Pancreas (tissue), 10 donors: ENCODE results near the gene FGD4. TPM values are rescaled to one million over a fixed set of nuclear protein-coding genes. Genes with fewer than 3 reads are reported as not detected.

Experiments
- ATAC-seq, 4 donors: fragments of 200-7000 bp; cut with Tn5 transposase; one replicate each; pipeline versions ENCODE4 v1.8.0 to v1.9.1; 2020; ENCODE audit warnings: mild to moderate bottlenecking in 4 of 4, moderate library complexity in 4 of 4
- DNase-seq, 6 donors: peaks; one replicate each; pipeline ENCODE4 v3.0.0-alpha.2; 2020
- FAIRE-seq: peaks from 2 replicates; lab custom pipeline; 2012; peaks lifted over from hg19 to GRCh38; lab: Jason Lieb, UNC
- H3K27ac ChIP-seq, 4 donors: fragments of 200-600 bp; sonication (generic); 1 replicate in 3 of 4; 2 replicates in 1 of 4; pipeline versions ENCODE4 v1.5.0 to v1.8.0; 2020
- H3K27me3 ChIP-seq, 4 donors: fragments of 200-600 bp; one replicate each; pipeline ENCODE4 v1.8.0; 2021
- H3K36me3 ChIP-seq, 3 donors: fragments of 200-600 bp; sonication (generic) in 1 of 3; one replicate each; pipeline versions ENCODE4 v1.5.0 to v1.8.0; 2020 to 2021
- H3K4me1 ChIP-seq, 3 donors: fragments of 200-600 bp; one replicate each; pipeline ENCODE4 v1.8.0; 2021
- H3K4me3 ChIP-seq, 4 donors: fragments of 200-600 bp; sonication (generic) in 2 of 4; one replicate each; pipeline versions ENCODE4 v1.5.0 to v1.8.0; 2020 to 2021
- H3K9me3 ChIP-seq, 4 donors: fragments of 200-600 bp; one replicate each; pipeline ENCODE4 v1.8.0; 2021
- CTCF ChIP-seq, 4 donors: fragments of 200-600 bp; sonication (generic) in 3 of 4; IDR thresholded peaks; one replicate each; pipeline versions ENCODE4 v1.5.0 to v1.8.0; 2021; ENCODE audit warnings: antibody characterized with exemption in 4 of 4
- WGBS, 2 donors: extraction: QIAGEN DNeasy Blood & Tissue Kit; methylation state at CpG; one replicate each; pipeline ENCODE4 v1.1.7; 2013; 5-methylcytosine and 5-hydroxymethylcytosine counted together
- intact Hi-C, 3 donors: fragments of 100-400 bp; cut with DNase I; formaldehyde crosslinking; loops; one replicate each; pipeline versions ENCODE4 v1.11.1 to v1.14.2; 2022
- polyA plus RNA-seq, 2 donors: library from polyadenylated mRNA; stranded (reverse); fragments of 200-250 nt; gene quantifications; one replicate each; pipeline ENCODE4 v1.2.3, GENCODE V29; 2013
- total RNA-seq, 6 donors: library from RNA; stranded (reverse); fragmentation: NEBNext Ultra II Directional in 4 of 6; extraction: Animal tissue kit (Norgen Biotek cat#: 25700) in 4 of 6; gene quantifications; one replicate each; pipeline versions ENCODE4 v1.2.1 to v1.2.4, GENCODE V29; 2021 to 2023
- donor health status: healthy with polysubstance abuse.
- donor health status: DM: no; HTN: no; CAD: no; lungs with moderate emphysema.
- donor health status: DM: no; HTN: no; CAD: no.
- donor health status: control.
- donor health status: control.
- donor health status: Bipolar disorder and iron deficiency.
- donor health status: DM: yes; HTN: yes; CAD: no.
- donor health status: DM: no; HTN: no; CAD: no.
- donor health status: DM: no; HTN: no; CAD: no.
- donor health status: DM: yes; HTN: yes; CAD: no.

Gene FGD4
- total and polyA plus RNA-seq, 8 donors, result 3.6 to 26.5 (median 14.5) TPM

- WGBS, 2 donors, result 81 to 95% methylated on average over 1 of the region's 1 CpG
Observed at GRCh38 chr12:32609966-32610365, 210.6 kb downstream of the FGD4 start.

GRCh38 chr12:32611986-32612385 lies 212.6 kb downstream of the FGD4 start:
- Histone ChIP-seq H3K27ac (no peak overlapping the region), H3K36me3 (peaks cover 0 to 38% (median 12%) of the 10 kb centered on the region in 3 donors), H3K4me3 (no peak overlapping the region), H3K9me3 (no peaks in the 10 kb centered on the region), H3K4me1 (no peaks in the 10 kb centered on the region), H3K27me3 (no peaks in the 10 kb centered on the region)
- intact Hi-C loops, result no loop called here
- DNase-seq, result peak in 1 of 6 donors; percentile 58
- no peak for FAIRE-seq
- ATAC-seq, result no peak
- 96 to 98% methylated on average over 11 of the region's 11 CpGs for WGBS, 2 donors
- no peak for TF ChIP-seq CTCF (IDR thresholded peaks at IDR 0.05)

More at GRCh38 chr12:32609966-32610365, 210.6 kb downstream of the FGD4 start:
- FAIRE-seq, result no peak
- no peak for DNase-seq
- no peak for ATAC-seq
- H3K4me3 ChIP-seq, result no peak overlapping the region
- H3K36me3 ChIP-seq, result peaks cover 0 to 41% (median 12%) of the 10 kb centered on the region in 3 donors
- H3K27ac ChIP-seq, result no peak overlapping the region
- H3K27me3 ChIP-seq, result no peaks in the 10 kb centered on the region
- intact Hi-C loops, result no loop called here
- no peak for TF ChIP-seq CTCF (IDR thresholded peaks at IDR 0.05)
- H3K9me3 ChIP-seq, result no peaks in the 10 kb centered on the region
- H3K4me1 ChIP-seq, result peaks cover 3 to 8% (median 5%) of the 10 kb centered on the region in 3 donors

- no peak for DNase-seq
- no peak for ATAC-seq
- Histone ChIP-seq H3K27ac (no peak overlapping the region), H3K27me3 (no peaks in the 10 kb centered on the region), H3K36me3 (peaks cover 0 to 29% (median 12%) of the 10 kb centered on the region in 3 donors), H3K9me3 (no peaks in the 10 kb centered on the region), H3K4me1 (no peaks in the 10 kb centered on the region), H3K4me3 (no peak overlapping the region)
- intact Hi-C loops, result no loop called here
- 79 to 86% methylated on average over 3 of the region's 3 CpGs for WGBS, 2 donors
- TF ChIP-seq CTCF (IDR thresholded peaks at IDR 0.05), result no peak
- no peak for FAIRE-seq
Observed at GRCh38 chr12:32612658-32613614, 213.6 kb downstream of the FGD4 start.

GRCh38 chr12:32615441-32615840 lies 216.1 kb downstream of the FGD4 start:
- no peak for TF ChIP-seq CTCF (IDR thresholded peaks at IDR 0.05)
- WGBS, 2 donors, result 91 to 93% methylated on average over 6 of the region's 6 CpGs
- Histone ChIP-seq H3K27ac (no peak overlapping the region), H3K4me3 (no peak overlapping the region), H3K36me3 (peaks cover 0 to 26% (median 8%) of the 10 kb centered on the region in 3 donors), H3K9me3 (no peaks in the 10 kb centered on the region), H3K27me3 (no peaks in the 10 kb centered on the region), H3K4me1 (no peaks in the 10 kb centered on the region)
- ATAC-seq (no peak), FAIRE-seq (no peak), DNase-seq (no peak)
- intact Hi-C loops, result no loop called here

- no peak for DNase-seq
- no peaks in the 10 kb centered on the region for H3K4me1 ChIP-seq
Observed at GRCh38 chr12:32617534-32617933, 218.2 kb downstream of the FGD4 start.

More at GRCh38 chr12:32617534-32617933, 218.2 kb downstream of the FGD4 start:
- peaks cover 0 to 19% (median 0%) of the 10 kb centered on the region in 3 donors for H3K36me3 ChIP-seq
- WGBS, 2 donors, result 91 to 92% methylated on average over 4 of the region's 4 CpGs
- no peak overlapping the region for H3K27ac ChIP-seq
- FAIRE-seq, result no peak
- no peak overlapping the region for H3K4me3 ChIP-seq
- no peak for TF ChIP-seq CTCF (IDR thresholded peaks at IDR 0.05)
- no peaks in the 10 kb centered on the region for H3K9me3 ChIP-seq
- intact Hi-C loops, result no loop called here
- no peak for ATAC-seq
- no peaks in the 10 kb centered on the region for H3K27me3 ChIP-seq
